SKM-1 (cell line): ENCODE results near the gene STAT1.

Experiments used
- DNase-seq: peaks from one replicate; lab custom pipeline; 2025; ENCODE audit not compliant: unreplicated experiment; lab: John Stamatoyannopoulos, UW

Gene STAT1

GRCh38 chr2:190927301-190927700, 86.7 kb downstream of the STAT1 start:
- DNase-seq = no peak

GRCh38 chr2:190922376-190922775, 91.6 kb downstream of the STAT1 start:
- DNase-seq = no peak

DNA sequence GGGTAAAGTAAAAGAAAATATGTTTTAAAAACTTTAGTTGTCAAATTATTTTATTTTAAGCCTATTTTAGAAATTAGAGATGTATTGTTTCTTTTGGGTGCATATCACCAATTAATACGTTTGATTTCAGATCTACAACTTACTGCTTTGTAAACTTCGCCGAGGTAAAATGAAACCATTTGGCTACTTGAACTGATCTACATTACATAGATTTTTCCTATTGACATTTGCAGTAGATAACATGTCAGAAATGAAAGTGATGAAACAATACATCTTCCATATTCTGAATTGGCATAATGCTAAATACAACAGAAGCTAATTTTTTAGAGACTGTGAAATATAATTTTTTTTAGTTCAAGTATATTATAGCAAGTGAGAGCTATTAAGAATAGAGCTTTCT, 93.9 kb downstream of the STAT1 start:
- DNase-seq = no peak
